Measurements from ENCODE around the gene AMELX.

DNA sequence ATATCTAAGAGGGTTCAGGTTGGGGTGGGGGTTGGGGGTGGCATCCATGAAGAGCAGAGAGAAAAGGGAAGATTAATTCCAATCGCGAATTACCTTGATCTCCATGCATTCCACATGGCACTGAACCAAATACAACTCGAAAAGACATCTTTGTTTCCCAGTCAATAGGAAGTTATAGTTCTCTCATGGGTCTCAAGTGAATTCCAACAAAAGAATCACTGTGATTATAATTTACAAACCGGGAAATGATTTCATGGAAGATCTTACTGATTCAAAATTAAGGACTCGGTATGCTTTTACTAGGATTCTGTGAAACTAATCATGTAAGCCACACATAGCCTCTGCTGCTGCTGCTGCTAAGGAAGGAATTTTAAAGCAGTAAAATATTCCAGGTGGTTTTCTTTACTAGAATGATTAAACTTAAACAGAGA, 26.6 kb upstream of the AMELX start:
- TF ChIP-seq, protein P1, sequence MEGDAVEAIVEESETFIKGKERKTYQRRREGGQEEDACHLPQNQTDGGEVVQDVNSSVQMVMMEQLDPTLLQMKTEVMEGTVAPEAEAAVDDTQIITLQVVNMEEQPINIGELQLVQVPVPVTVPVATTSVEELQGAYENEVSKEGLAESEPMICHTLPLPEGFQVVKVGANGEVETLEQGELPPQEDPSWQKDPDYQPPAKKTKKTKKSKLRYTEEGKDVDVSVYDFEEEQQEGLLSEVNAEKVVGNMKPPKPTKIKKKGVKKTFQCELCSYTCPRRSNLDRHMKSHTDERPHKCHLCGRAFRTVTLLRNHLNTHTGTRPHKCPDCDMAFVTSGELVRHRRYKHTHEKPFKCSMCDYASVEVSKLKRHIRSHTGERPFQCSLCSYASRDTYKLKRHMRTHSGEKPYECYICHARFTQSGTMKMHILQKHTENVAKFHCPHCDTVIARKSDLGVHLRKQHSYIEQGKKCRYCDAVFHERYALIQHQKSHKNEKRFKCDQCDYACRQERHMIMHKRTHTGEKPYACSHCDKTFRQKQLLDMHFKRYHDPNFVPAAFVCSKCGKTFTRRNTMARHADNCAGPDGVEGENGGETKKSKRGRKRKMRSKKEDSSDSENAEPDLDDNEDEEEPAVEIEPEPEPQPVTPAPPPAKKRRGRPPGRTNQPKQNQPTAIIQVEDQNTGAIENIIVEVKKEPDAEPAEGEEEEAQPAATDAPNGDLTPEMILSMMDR (IDR thresholded peaks at IDR 0.05): no peak
- TF ChIP-seq POLR2A (IDR thresholded peaks at IDR 0.05; ENCODE audit: low read depth) (no peak), POLR2AphosphoS5 (IDR thresholded peaks at IDR 0.05) (no peak), EP300 (IDR thresholded peaks at IDR 0.05) (no peak)
